VCaP (cell line): ENCODE measurements around the gene PAQR8.

Experiments used
- H3K27ac ChIP-seq: fragments of 450-650 bp; 2 replicates; pipeline ENCODE4 v1.5.1; 2017
- TF ChIP-seq, protein P1 (sequence below): fragments of 450-650 bp; conservative IDR thresholded peaks from 2 replicates; pipeline ENCODE4 v1.5.1; 2017; ENCODE audit warnings: mild to moderate bottlenecking, moderate library complexity

PAQR8 gene

DNA sequence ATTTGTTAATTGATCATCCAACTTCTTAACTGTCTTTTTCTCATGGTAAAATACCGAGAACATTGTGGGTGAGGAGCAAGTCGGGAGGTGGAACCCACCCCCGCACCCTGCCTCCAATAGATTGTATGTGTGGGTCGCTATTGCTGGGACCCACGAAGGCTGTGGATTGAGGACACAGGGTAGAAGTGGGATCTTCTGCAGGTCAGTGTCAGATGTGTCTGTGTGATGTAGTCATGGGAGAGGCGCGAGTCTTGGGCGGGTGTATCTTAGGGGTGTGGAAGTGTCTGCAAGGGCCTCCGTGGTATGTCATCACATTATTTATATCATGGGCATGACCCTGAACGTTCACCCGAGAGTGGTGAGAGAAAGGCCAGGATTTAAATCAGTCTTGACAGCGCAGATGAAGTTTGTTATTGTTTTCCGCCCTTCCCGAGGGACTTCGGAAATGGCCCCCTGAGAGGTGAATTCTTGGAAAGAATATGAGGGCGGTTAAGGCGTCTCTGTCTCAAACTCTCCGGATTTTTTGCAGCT lies 472 bp upstream of the PAQR8 start:
- peak overlapping the region; percentile 63; the same call in 1 of the 2 replicates for H3K27ac ChIP-seq

DNA sequence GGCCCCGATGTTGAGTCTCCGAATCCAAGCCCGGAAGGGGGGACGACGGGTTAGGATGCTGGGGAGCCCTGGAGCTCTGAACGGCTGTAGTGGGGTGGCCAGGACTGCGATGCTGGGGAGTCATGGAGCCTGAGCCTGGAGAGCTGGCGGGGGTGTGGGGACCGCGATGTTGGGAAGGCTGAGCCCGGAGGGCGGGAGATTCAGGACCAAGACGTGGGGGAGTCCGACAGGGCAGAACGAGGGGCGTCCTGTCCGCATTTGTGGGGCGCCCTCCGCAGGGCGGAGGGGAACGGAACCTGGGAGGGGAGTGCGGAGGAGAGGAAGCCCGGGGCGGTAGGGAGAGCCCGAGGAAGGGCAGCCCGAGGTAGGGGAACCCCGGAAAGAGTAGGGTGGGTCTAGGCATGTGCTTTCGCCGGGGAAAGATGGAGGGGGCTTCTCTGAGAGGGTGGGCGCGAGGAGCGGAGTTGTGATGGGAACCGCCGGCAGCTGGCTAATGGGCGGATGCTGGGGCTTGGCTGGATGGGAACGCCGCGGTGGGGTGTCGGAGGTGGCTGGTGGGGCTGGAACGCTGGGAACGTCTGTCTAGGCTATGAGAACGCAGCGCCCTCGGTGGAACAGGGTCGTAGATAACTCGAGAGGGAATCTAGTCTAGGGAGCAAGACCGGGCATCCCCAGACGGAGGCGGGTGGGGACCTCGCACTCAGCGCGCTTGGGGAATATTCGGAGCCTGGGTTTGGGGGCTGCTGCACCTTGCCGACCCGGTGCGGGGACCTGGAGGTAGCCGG lies 684 bp downstream of the PAQR8 start:
- TF ChIP-seq, protein P1, sequence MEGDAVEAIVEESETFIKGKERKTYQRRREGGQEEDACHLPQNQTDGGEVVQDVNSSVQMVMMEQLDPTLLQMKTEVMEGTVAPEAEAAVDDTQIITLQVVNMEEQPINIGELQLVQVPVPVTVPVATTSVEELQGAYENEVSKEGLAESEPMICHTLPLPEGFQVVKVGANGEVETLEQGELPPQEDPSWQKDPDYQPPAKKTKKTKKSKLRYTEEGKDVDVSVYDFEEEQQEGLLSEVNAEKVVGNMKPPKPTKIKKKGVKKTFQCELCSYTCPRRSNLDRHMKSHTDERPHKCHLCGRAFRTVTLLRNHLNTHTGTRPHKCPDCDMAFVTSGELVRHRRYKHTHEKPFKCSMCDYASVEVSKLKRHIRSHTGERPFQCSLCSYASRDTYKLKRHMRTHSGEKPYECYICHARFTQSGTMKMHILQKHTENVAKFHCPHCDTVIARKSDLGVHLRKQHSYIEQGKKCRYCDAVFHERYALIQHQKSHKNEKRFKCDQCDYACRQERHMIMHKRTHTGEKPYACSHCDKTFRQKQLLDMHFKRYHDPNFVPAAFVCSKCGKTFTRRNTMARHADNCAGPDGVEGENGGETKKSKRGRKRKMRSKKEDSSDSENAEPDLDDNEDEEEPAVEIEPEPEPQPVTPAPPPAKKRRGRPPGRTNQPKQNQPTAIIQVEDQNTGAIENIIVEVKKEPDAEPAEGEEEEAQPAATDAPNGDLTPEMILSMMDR: no peak
- peak overlapping the region; percentile 63; the same call in 1 of the 2 replicates for H3K27ac ChIP-seq

More for the DNA sequence above, 472 bp upstream of the PAQR8 start:
- TF ChIP-seq, protein P1: no peak

GRCh38 chr6:52363228-52363867 lies 1.4 kb downstream of the PAQR8 start:
- H3K27ac ChIP-seq: no peak overlapping the region

GRCh38 chr6:52364480-52365166 lies 2.7 kb downstream of the PAQR8 start:
- H3K27ac ChIP-seq: no peak overlapping the region
- TF ChIP-seq, protein P1: no peak

More at GRCh38 chr6:52363228-52363867, 1.4 kb downstream of the PAQR8 start:
- TF ChIP-seq, protein P1: no peak

- TF ChIP-seq, protein P1: no peak
- no peak overlapping the region for H3K27ac ChIP-seq
Observed at GRCh38 chr6:52365317-52365716, 3.4 kb downstream of the PAQR8 start.

GRCh38 chr6:52365866-52366540 lies 4.1 kb downstream of the PAQR8 start:
- no peak overlapping the region for H3K27ac ChIP-seq
- TF ChIP-seq, protein P1: no peak

GRCh38 chr6:52368002-52368401 lies 6.1 kb downstream of the PAQR8 start:
- TF ChIP-seq, protein P1: no peak
- no peak overlapping the region for H3K27ac ChIP-seq
